NCI-H748 (cell line): ENCODE results near the gene PCDHGA3.
"Not testable (repeated sequence)": the region's sequence is repeated elsewhere in the genome, so short reads cannot be mapped to it uniquely, and the experiment has no call there.

Experiments used
- DNase-seq: peaks from one replicate; lab custom pipeline; 2025; ENCODE audit not compliant: unreplicated experiment; lab: John Stamatoyannopoulos, UW

The PCDHGA3 gene

GRCh38 chr5:141346017-141346416 is 2.4 kb downstream of the PCDHGA3 start:
- not testable (repeated sequence) for DNase-seq

GRCh38 chr5:141349917-141350619 is 6.4 kb downstream of the PCDHGA3 start, which contains the start of gene PCDHGB1:
PCDHGB1 (plus strand) TSS chr5:141350099; CDS start chr5:141350261, 162 bp downstream.
- DNase-seq = peak; percentile 93

GRCh38 chr5:141351591-141351990 is 8.0 kb downstream of the PCDHGA3 start:
- no peak for DNase-seq

- peak; percentile 4 for DNase-seq
Measured at GRCh38 chr5:141354900-141355469, 11.4 kb downstream of the PCDHGA3 start, which contains the start of gene PCDHGA4. PCDHGA4 (plus strand) TSS chr5:141355021; CDS start chr5:141355108, 87 bp downstream.

GRCh38 chr5:141355641-141356040 is 12.0 kb downstream of the PCDHGA3 start:
- no peak for DNase-seq

- no peak for DNase-seq
Measured at GRCh38 chr5:141356133-141356532, 12.5 kb downstream of the PCDHGA3 start.

GRCh38 chr5:141356950-141357349 is 13.3 kb downstream of the PCDHGA3 start:
- no peak for DNase-seq

GRCh38 chr5:141359790-141360426 is 16.3 kb downstream of the PCDHGA3 start, which contains the start of gene PCDHGB2:
PCDHGB2 (plus strand) TSS chr5:141359994; CDS start chr5:141360136, 142 bp downstream.
- DNase-seq = no peak

GRCh38 chr5:141360685-141361084 is 17.1 kb downstream of the PCDHGA3 start:
- no peak for DNase-seq

GRCh38 chr5:141362719-141363118 is 19.1 kb downstream of the PCDHGA3 start:
- DNase-seq = no peak

- DNase-seq = no peak
Measured at GRCh38 chr5:141363952-141364660, 20.5 kb downstream of the PCDHGA3 start, which contains the start of gene PCDHGA5. PCDHGA5 (plus strand) TSS chr5:141364162; CDS start chr5:141364331, 169 bp downstream.

GRCh38 chr5:141366016-141366896 is 22.6 kb downstream of the PCDHGA3 start:
- DNase-seq = no peak

GRCh38 chr5:141369994-141370848 is 26.6 kb downstream of the PCDHGA3 start, which contains the start of gene PCDHGB3:
PCDHGB3 (plus strand) TSS chr5:141370242; CDS start chr5:141370395, 153 bp downstream.
- DNase-seq = no peak

GRCh38 chr5:141371572-141372475 is 28.2 kb downstream of the PCDHGA3 start:
- DNase-seq = no peak

GRCh38 chr5:141373673-141374317 is 30.2 kb downstream of the PCDHGA3 start, which contains the start of gene PCDHGA6:
PCDHGA6 (plus strand) TSS chr5:141373891; CDS start chr5:141374084, 193 bp downstream.
- no peak for DNase-seq

GRCh38 chr5:141374627-141375026 is 31.0 kb downstream of the PCDHGA3 start:
- DNase-seq = no peak

GRCh38 chr5:141375444-141376155 is 32.0 kb downstream of the PCDHGA3 start:
- not testable (repeated sequence) for DNase-seq
